ENCODE measurements around the gene HSPA5. TPM values are rescaled to one million over a fixed set of nuclear protein-coding genes. Genes with fewer than 3 reads are reported as not detected.

The HSPA5 gene
- total RNA-seq, 1 experiment from 2014 or later, result 357 TPM

DNA sequence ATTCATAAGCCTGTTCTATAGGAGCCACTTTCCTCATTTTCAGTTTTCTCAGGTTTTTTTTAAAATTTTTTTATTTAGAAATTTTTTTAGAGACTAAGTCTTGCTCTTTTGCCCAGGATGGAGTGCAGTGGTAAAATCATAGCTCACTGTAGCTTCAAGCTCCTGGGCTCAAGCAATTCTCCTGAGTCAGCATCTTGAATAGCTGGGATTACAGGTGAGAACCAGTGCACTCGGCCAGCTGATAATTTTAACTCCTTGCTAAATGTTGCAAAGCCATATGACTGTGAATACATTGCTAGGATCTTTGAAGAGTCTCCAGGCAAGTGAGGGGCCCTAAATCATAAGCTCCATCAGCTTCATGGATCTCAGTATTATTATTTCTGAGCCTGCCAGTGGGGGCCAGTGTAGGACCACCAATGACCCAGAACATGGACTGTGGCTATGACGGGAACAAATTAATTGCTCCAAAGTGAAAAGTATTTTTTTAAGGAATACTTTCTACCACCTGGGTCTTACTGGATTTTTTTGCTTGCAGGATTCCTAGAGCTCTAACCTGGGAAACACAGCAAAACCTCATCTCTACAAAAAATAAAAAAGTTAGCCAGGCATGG, 14.7 kb upstream of the HSPA5 start (continued):
- no peak for TF ChIP-seq E2F4 (CRISPR knock-in tag; IDR thresholded peaks at IDR 0.05; ENCODE audit: borderline replicate concordance, low read depth)

GRCh38 chr9:125254231-125254630, 13.1 kb upstream of the HSPA5 start:
- ChIA-PET CTCF (no interaction called here), POLR2A (no interaction called here)
- Mint-ChIP-seq H3K36me3 (no peaks in the 10 kb centered on the region), H3K4me3 (no peak overlapping the region), H3K9me3 (no peaks in the 10 kb centered on the region), H3K27me3 (ENCODE audit: low read depth) (no peaks in the 10 kb centered on the region), H3K4me1 (no peaks in the 10 kb centered on the region), H3K27ac (no peak overlapping the region)
- TF ChIP-seq, protein P1, sequence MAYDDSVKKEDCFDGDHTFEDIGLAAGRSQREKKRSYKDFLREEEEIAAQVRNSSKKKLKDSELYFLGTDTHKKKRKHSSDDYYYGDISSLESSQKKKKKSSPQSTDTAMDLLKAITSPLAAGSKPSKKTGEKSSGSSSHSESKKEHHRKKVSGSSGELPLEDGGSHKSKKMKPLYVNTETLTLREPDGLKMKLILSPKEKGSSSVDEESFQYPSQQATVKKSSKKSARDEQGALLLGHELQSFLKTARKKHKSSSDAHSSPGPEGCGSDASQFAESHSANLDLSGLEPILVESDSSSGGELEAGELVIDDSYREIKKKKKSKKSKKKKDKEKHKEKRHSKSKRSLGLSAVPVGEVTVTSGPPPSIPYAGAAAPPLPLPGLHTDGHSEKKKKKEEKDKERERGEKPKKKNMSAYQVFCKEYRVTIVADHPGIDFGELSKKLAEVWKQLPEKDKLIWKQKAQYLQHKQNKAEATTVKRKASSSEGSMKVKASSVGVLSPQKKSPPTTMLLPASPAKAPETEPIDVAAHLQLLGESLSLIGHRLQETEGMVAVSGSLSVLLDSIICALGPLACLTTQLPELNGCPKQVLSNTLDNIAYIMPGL (CRISPR knock-in tag; IDR thresholded peaks at IDR 0.05), result no peak
- TF ChIP-seq TEAD4 (CRISPR knock-in tag; IDR thresholded peaks at IDR 0.05), result no peak
- TF ChIP-seq ZNF138 (CRISPR knock-in tag; conservative IDR thresholded peaks at IDR 0.05), result no peak
- no peak for TF ChIP-seq PRRX2 (CRISPR knock-in tag; IDR thresholded peaks at IDR 0.05)
- no peak for TF ChIP-seq ARID4B (CRISPR knock-in tag; IDR thresholded peaks at IDR 0.05; ENCODE audit: borderline replicate concordance)
- TF ChIP-seq GABPB1 (CRISPR knock-in tag; IDR thresholded peaks at IDR 0.05), result no peak
- TF ChIP-seq ZNF281 (CRISPR knock-in tag; IDR thresholded peaks at IDR 0.05), result no peak
- DNase-seq (ENCODE audit: low spot score) (no peak), ATAC-seq (no peak)

DNA sequence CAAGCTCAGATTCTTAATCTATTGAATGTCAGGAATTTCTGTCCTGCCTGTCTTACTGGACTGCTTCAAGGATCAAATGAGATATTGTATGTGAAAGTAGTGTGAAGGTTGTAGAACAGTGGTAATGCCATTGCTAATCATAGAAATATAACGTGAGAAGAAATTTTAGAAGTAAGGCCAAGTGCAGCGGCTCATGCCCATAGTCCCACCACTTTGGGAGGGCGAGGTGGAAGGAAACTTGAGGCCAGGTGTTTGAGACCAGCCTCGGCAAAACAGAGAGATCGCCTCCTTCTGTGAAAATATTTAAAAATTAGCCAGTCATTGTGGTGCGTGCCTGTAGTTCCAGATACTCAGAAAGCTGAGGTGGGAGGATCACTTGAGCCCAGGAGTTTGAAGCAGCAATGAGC, 5.1 kb upstream of the HSPA5 start:
- ATAC-seq (no peak), DNase-seq (ENCODE audit: low spot score) (no peak)
- H3K27me3 Mint-ChIP-seq (ENCODE audit: low read depth), result peaks cover under 1% of the 10 kb centered on the region; the same call in 1 of the 2 replicates
- peaks cover 4% of the 10 kb centered on the region; the same call in 1 of the 2 replicates for H3K4me1 Mint-ChIP-seq
- H3K27ac Mint-ChIP-seq, result no peak overlapping the region
- no peaks in the 10 kb centered on the region for H3K9me3 Mint-ChIP-seq
- POLR2A ChIA-PET, result no interaction called here
- H3K36me3 Mint-ChIP-seq, result no peaks in the 10 kb centered on the region
- H3K4me3 Mint-ChIP-seq, result no peak overlapping the region
- CTCF ChIA-PET, result interaction anchor here (0.6 to 1.0 kb wide), 2 partner anchors 15 to 795 kb away, joined by 3 read pairs; partner anchors contain the start of gene GAPVD1
- TF ChIP-seq HMGA2 (CRISPR knock-in tag; IDR thresholded peaks at IDR 0.05) (no peak), FOXP1 (CRISPR knock-in tag; IDR thresholded peaks at IDR 0.05; ENCODE audit: borderline replicate concordance) (no peak), FOXK1 (CRISPR knock-in tag; IDR thresholded peaks at IDR 0.05) (no peak), TEAD1 (CRISPR knock-in tag; IDR thresholded peaks at IDR 0.05) (no peak), NR3C1 (CRISPR knock-in tag; conservative IDR thresholded peaks at IDR 0.05; ENCODE audit: low read depth) (no peak), TCF7 (CRISPR knock-in tag; IDR thresholded peaks at IDR 0.05; ENCODE audit: low read depth) (no peak)
- TF ChIP-seq, protein P2, sequence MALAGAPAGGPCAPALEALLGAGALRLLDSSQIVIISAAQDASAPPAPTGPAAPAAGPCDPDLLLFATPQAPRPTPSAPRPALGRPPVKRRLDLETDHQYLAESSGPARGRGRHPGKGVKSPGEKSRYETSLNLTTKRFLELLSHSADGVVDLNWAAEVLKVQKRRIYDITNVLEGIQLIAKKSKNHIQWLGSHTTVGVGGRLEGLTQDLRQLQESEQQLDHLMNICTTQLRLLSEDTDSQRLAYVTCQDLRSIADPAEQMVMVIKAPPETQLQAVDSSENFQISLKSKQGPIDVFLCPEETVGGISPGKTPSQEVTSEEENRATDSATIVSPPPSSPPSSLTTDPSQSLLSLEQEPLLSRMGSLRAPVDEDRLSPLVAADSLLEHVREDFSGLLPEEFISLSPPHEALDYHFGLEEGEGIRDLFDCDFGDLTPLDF (CRISPR knock-in tag; IDR thresholded peaks at IDR 0.05), result no peak
- TF ChIP-seq, protein P3, sequence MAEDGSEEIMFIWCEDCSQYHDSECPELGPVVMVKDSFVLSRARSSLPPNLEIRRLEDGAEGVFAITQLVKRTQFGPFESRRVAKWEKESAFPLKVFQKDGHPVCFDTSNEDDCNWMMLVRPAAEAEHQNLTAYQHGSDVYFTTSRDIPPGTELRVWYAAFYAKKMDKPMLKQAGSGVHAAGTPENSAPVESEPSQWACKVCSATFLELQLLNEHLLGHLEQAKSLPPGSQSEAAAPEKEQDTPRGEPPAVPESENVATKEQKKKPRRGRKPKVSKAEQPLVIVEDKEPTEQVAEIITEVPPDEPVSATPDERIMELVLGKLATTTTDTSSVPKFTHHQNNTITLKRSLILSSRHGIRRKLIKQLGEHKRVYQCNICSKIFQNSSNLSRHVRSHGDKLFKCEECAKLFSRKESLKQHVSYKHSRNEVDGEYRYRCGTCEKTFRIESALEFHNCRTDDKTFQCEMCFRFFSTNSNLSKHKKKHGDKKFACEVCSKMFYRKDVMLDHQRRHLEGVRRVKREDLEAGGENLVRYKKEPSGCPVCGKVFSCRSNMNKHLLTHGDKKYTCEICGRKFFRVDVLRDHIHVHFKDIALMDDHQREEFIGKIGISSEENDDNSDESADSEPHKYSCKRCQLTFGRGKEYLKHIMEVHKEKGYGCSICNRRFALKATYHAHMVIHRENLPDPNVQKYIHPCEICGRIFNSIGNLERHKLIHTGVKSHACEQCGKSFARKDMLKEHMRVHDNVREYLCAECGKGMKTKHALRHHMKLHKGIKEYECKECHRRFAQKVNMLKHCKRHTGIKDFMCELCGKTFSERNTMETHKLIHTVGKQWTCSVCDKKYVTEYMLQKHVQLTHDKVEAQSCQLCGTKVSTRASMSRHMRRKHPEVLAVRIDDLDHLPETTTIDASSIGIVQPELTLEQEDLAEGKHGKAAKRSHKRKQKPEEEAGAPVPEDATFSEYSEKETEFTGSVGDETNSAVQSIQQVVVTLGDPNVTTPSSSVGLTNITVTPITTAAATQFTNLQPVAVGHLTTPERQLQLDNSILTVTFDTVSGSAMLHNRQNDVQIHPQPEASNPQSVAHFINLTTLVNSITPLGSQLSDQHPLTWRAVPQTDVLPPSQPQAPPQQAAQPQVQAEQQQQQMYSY (CRISPR knock-in tag; IDR thresholded peaks at IDR 0.05), result no peak
- TF ChIP-seq, protein P4, sequence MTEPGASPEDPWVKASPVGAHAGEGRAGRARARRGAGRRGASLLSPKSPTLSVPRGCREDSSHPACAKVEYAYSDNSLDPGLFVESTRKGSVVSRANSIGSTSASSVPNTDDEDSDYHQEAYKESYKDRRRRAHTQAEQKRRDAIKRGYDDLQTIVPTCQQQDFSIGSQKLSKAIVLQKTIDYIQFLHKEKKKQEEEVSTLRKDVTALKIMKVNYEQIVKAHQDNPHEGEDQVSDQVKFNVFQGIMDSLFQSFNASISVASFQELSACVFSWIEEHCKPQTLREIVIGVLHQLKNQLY (CRISPR knock-in tag; IDR thresholded peaks at IDR 0.05), result no peak
